Middle frontal gyrus (tissue), 1 donor: ENCODE results near the gene HDAC3.

Experiments
- DNase-seq: peaks from one replicate; pipeline ENCODE4 v3.0.0-alpha.2; 2015; ENCODE audit warnings: low spot score; ENCODE audit errors: extremely low spot score

HDAC3 gene

GRCh38 chr5:141603923-141604717 is 32.5 kb downstream of the HDAC3 start:
- DNase-seq = no peak

- no peak for DNase-seq
These were observed 34.0 kb downstream of the HDAC3 start for GRCh38 chr5:141602606-141603005.

GRCh38 chr5:141598391-141599345 is 38.0 kb downstream of the HDAC3 start:
- DNase-seq = no peak

GRCh38 chr5:141597814-141598213 is 38.8 kb downstream of the HDAC3 start:
- DNase-seq = no peak

GRCh38 chr5:141597394-141597793 is 39.3 kb downstream of the HDAC3 start:
- no peak for DNase-seq

- DNase-seq = no peak
These were observed 39.8 kb downstream of the HDAC3 start for GRCh38 chr5:141596867-141597266.

- DNase-seq = no peak
These were observed 46.5 kb downstream of the HDAC3 start for GRCh38 chr5:141590127-141590526.

GRCh38 chr5:141586246-141586645 is 50.4 kb downstream of the HDAC3 start:
- DNase-seq = no peak

- no peak for DNase-seq
These were observed 51.1 kb downstream of the HDAC3 start for GRCh38 chr5:141585594-141585993.

- no peak for DNase-seq
These were observed 62.5 kb downstream of the HDAC3 start for GRCh38 chr5:141574122-141574510.

- no peak for DNase-seq
These were observed 63.0 kb downstream of the HDAC3 start for GRCh38 chr5:141573489-141574121.
